Spleen (tissue), 11 donors: ENCODE data around the gene GABRR2. TPM values are rescaled to one million over a fixed set of nuclear protein-coding genes. Genes with fewer than 3 reads are reported as not detected.
A peak's percentile ranks its signal among the peaks of the same experiment; 100 is the strongest.

Experiments
- DNase-seq: peaks from one replicate; pipeline ENCODE4 v3.0.0-alpha.2; 2020
- H3K27ac ChIP-seq, 8 donors: fragments of 200-600 bp; sonication (generic) in 7 of 8; 1 replicate in 4 of 8; 2 replicates in 4 of 8; pipeline versions ENCODE4 v1.5.0 to v1.8.0; 2016 to 2021; ENCODE audit warnings: inconsistent platforms in 4 of 8, mild to moderate bottlenecking in 4 of 8, moderate library complexity in 1 of 8
- H3K27me3 ChIP-seq, 7 donors: fragments of 200-600 bp; sonication (generic) in 6 of 7; replicated peaks in 1 of 7; 1 replicate in 4 of 7; 2 replicates in 3 of 7; pipeline versions ENCODE4 v1.5.0 to v1.8.0; 2016 to 2021; ENCODE audit warnings: inconsistent platforms in 3 of 7, mild to moderate bottlenecking in 1 of 7
- H3K36me3 ChIP-seq, 6 donors: fragments of 200-600 bp; sonication (generic) in 5 of 6; 1 replicate in 4 of 6; 2 replicates in 2 of 6; pipeline versions ENCODE4 v1.5.0 to v1.8.0; 2016 to 2021; ENCODE audit warnings: inconsistent platforms in 2 of 6
- H3K4me1 ChIP-seq, 6 donors: fragments of 200-600 bp; sonication (generic) in 5 of 6; 1 replicate in 3 of 6; 2 replicates in 3 of 6; pipeline versions ENCODE4 v1.5.0 to v1.8.0; 2016 to 2021; ENCODE audit warnings: inconsistent platforms in 3 of 6
- H3K4me3 ChIP-seq, 8 donors: fragments of 200-600 bp; sonication (generic) in 7 of 8; 1 replicate in 4 of 8; 2 replicates in 4 of 8; pipeline versions ENCODE4 v1.5.0 to v1.8.0; 2016 to 2021; ENCODE audit warnings: inconsistent platforms in 4 of 8, mild to moderate bottlenecking in 4 of 8, moderate library complexity in 2 of 8
- H3K9me3 ChIP-seq, 8 donors: fragments of 200-600 bp; sonication (generic) in 7 of 8; 1 replicate in 4 of 8; 2 replicates in 4 of 8; pipeline versions ENCODE4 v1.5.0 to v1.8.0; 2016 to 2021; ENCODE audit warnings: inconsistent platforms in 4 of 8
- POLR2A ChIP-seq, 3 donors: fragments of 450-650 bp; IDR thresholded peaks; one replicate each; pipeline ENCODE4 v1.5.1; 2017; ENCODE audit warnings: antibody characterized with exemption in 3 of 3, mild to moderate bottlenecking in 1 of 3
- POLR2AphosphoS5 ChIP-seq, 3 donors: sonication (generic); formaldehyde crosslinking; IDR thresholded peaks; one replicate each; pipeline ENCODE4 v1.5.1; 2017; ENCODE audit warnings: antibody characterized with exemption in 3 of 3
- WGBS, 5 donors: extraction: QIAGEN DNeasy Blood & Tissue Kit in 3 of 5; methylation state at CpG; one replicate each; pipeline versions ENCODE4 v1.1.5 to v1.1.7; 2013 to 2018; 5-methylcytosine and 5-hydroxymethylcytosine counted together
- intact Hi-C: fragments of 100-400 bp; cut with DNase I; formaldehyde crosslinking; loops from one replicate; pipeline ENCODE4 v1.15.0; 2023; ENCODE audit warnings: low total_unique reads
- polyA plus RNA-seq, 3 donors: library from polyadenylated mRNA; stranded (reverse); fragments of 200-250 nt; gene quantifications; one replicate each; pipeline ENCODE4 v1.2.1, GENCODE V29; 2013
- total RNA-seq, 7 donors: library from RNA; depleted of rRNA in 3 of 7; stranded (reverse); fragments of >200 nt in 3 of 7; fragmentation: NEBNext Ultra II Directional in 4 of 7; extraction: Animal tissue kit (Norgen Biotek cat#: 25700) in 4 of 7; gene quantifications; one replicate each; pipeline versions ENCODE4 v1.1.0 to v1.2.1, GENCODE V29; 2016 to 2021
- TF ChIP-seq, protein P1 (sequence below), 11 experiments: fragments of 200-600 bp in 7 of 11; fragments of 450-650 bp in 4 of 11; sonication (generic) in 4 of 11; IDR thresholded peaks in 8 of 11; conservative IDR thresholded peaks in 3 of 11; 1 replicate in 7 of 11; 2 replicates in 4 of 11; pipeline versions ENCODE4 v1.4.0 to v1.8.0; 2016 to 2021; ENCODE audit warnings: antibody characterized with exemption in 11 of 11, inconsistent platforms in 4 of 11, mild to moderate bottlenecking in 1 of 11
- donor health status: healthy with polysubstance abuse.
- donor health status: DM: no; HTN: no; CAD: no; lungs with moderate emphysema.
- donor health status: DM: no; HTN: no; CAD: no.
- donor health status: Bipolar disorder and iron deficiency.
- donor health status: healthy.
- donor health status: DM: no; HTN: no; CAD: no.
- donor health status: DM: yes; HTN: yes; CAD: no.

GABRR2 gene
- total and polyA plus RNA-seq, 10 donors: 0.32 to 13.0 (median 3.4) TPM

DNA sequence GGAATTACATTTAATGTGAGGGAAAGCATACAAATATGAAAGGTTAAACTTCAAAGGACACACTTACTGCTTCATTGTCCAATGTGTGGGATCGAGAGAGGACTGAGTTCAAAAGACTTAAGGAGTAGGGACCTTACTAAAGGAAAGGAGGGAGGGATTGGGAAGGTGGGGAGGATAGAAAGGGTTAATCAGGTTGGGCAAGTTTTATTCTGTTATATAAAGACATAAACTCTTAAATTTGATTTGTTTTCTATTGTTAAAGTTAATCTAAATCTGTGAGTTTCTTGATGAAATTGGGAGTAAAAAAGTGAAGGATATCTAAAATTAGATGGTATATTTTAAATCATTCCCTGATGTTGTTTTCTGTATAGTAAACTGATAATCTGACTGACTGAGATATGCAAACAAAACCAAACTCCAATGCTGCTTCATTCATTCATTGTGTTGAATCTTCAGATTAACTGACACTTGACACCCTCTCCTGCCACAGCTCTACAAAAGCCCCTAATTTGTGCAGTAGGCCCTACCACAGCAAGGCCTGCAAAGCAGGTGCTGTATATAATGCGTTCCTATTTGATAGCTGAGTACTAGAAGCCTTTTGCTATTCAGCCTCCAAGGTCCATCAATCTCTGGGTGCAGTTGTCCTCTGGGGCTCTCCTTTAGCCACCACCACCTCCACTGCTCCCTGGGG lies 38.7 kb upstream of the GABRR2 start:
- peak overlapping the region in 4 of 8 donors; percentile 58 to 77 (median 75) for H3K4me3 ChIP-seq
- intact Hi-C loops: no loop called here
- H3K27me3 ChIP-seq: no peaks in the 10 kb centered on the region
- no peak for DNase-seq
- H3K36me3 ChIP-seq: no peaks in the 10 kb centered on the region
- 70 to 75% (median 72%) methylated on average over 2 of the region's 2 CpGs for WGBS, 5 donors
- no peaks in the 10 kb centered on the region for H3K9me3 ChIP-seq
- H3K27ac ChIP-seq: peak overlapping the region; percentile 97 to 100 (median 100)
- TF ChIP-seq, protein P1, sequence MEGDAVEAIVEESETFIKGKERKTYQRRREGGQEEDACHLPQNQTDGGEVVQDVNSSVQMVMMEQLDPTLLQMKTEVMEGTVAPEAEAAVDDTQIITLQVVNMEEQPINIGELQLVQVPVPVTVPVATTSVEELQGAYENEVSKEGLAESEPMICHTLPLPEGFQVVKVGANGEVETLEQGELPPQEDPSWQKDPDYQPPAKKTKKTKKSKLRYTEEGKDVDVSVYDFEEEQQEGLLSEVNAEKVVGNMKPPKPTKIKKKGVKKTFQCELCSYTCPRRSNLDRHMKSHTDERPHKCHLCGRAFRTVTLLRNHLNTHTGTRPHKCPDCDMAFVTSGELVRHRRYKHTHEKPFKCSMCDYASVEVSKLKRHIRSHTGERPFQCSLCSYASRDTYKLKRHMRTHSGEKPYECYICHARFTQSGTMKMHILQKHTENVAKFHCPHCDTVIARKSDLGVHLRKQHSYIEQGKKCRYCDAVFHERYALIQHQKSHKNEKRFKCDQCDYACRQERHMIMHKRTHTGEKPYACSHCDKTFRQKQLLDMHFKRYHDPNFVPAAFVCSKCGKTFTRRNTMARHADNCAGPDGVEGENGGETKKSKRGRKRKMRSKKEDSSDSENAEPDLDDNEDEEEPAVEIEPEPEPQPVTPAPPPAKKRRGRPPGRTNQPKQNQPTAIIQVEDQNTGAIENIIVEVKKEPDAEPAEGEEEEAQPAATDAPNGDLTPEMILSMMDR (IDR thresholded peaks at IDR 0.05 in 8 of 11, conservative IDR thresholded peaks at IDR 0.05 in 3 of 11): no peak
- TF ChIP-seq POLR2AphosphoS5 (IDR thresholded peaks at IDR 0.05) (no peak), POLR2A (IDR thresholded peaks at IDR 0.05) (no peak)
- H3K4me1 ChIP-seq: peaks cover 19 to 88% (median 65%) of the 10 kb centered on the region in 6 donors

DNA sequence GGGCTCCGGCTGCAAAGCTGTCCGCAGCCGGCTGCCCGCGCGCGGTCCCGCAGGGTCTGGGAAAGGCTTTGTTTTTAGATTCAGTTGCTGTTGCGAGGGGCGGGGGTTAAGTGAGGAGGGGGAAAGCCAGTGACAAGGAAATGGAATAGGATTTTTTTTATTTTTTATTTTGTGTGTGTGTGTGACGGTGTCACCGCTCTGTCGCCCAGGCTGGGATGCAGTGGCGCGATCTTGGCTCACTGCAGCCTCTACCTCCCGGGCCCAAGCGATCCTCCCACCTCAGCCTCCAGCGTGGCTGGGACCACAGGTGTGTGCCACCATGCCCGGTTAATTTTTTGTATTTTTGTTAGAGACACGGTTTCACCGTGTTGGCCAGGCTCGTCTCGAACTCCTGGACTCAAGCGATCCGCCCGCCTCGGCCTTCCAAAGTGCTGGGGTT lies 38.0 kb upstream of the GABRR2 start:
- TF ChIP-seq POLR2A (IDR thresholded peaks at IDR 0.05) (no peak), POLR2AphosphoS5 (IDR thresholded peaks at IDR 0.05) (no peak)
- TF ChIP-seq, protein P1 (IDR thresholded peaks at IDR 0.05 in 8 of 11, conservative IDR thresholded peaks at IDR 0.05 in 3 of 11): no peak
- no peak for DNase-seq
- H3K4me3 ChIP-seq: peak overlapping the region; percentile 27 to 77 (median 66)
- peak overlapping the region; percentile 97 to 100 (median 100) for H3K27ac ChIP-seq
- no peaks in the 10 kb centered on the region for H3K36me3 ChIP-seq
- peaks cover 25 to 92% (median 66%) of the 10 kb centered on the region in 6 donors for H3K4me1 ChIP-seq
- intact Hi-C loops: no loop called here
- H3K27me3 ChIP-seq: no peaks in the 10 kb centered on the region
- WGBS, 5 donors: 33 to 37% (median 35%) methylated on average over 27 of the region's 27 CpGs
- H3K9me3 ChIP-seq: no peaks in the 10 kb centered on the region

DNA sequence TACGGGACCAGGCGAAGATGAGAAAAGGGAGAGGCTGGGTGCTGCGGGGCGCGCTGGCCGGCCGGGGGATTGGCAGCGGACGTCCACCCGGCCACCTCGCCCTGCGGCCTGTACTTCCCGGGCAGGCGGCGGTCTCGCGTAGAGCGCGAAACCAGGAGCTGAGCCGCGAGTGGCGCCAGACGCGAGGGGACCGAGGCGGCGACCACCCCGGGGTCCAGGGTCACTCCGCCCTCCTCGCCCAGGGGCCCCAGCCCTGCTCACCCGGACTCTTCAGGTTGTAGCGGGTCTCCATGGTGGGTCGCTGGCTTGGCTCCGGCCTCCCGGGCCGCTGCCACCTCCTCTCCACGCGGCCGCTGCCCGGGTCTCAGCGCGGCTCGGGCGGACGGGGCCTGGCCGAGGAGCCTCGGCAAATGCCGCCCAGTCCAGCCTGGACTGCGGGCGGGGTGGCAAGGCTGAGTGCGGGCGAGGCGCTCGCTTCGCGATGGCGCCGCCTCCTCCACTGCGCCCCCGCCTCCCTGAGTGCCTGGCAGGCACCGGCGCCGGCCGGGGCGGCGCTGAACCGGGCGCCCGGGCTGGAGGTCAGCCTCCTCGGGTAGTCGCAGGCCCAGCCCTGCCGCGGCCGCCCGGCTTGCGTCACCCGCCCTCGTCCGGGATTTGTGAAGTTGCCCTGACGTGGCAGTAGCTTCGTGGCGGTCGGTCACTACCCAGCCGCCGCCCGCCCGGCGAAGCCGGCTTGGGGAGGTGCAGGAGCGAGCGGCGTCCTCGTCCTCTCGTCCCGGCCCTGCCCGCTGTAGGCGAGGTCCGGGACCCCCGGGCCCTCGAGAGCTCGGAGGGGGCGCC lies 37.4 kb upstream of the GABRR2 start, which contains the start of gene UBE2J1:
TSS of gene UBE2J1 (minus strand) at position 445 of the 840 bp plus-strand sequence. CDS start at position 292, 153 bp downstream.
- intact Hi-C loops: no loop called here
- peak; percentile 100 for DNase-seq
- H3K27ac ChIP-seq: peak within 1 kb of the TSS; percentile 97 to 100 (median 100)
- peak within 1 kb of the TSS; percentile 27 to 77 (median 66) for H3K4me3 ChIP-seq
- TF ChIP-seq POLR2A (IDR thresholded peaks at IDR 0.05): peak; percentile 67 to 93 (median 92)
- TF ChIP-seq, protein P1 (IDR thresholded peaks at IDR 0.05 in 8 of 11, conservative IDR thresholded peaks at IDR 0.05 in 3 of 11): peak in 3 of 11 experiments; percentile 7 to 16 (median 16)
- TF ChIP-seq POLR2AphosphoS5 (IDR thresholded peaks at IDR 0.05): peak; percentile 95 to 98 (median 96)
- H3K9me3 ChIP-seq: no peaks in the 10 kb centered on the region
- H3K4me1 ChIP-seq: peaks cover 26 to 92% (median 66%) of the 10 kb centered on the region in 6 donors
- no peaks in the 10 kb centered on the region for H3K27me3 ChIP-seq
- no peaks in the 10 kb centered on the region for H3K36me3 ChIP-seq
- WGBS, 5 donors: 0 to 1% (median 0%) methylated on average over 47 to 102 of the region's 102 CpGs
